Frontal cortex (tissue), 4 donors: ENCODE data around the gene PTH2. TPM values are rescaled to one million over a fixed set of nuclear protein-coding genes. Genes with fewer than 3 reads are reported as not detected.

Source experiments
- DNase-seq, 2 donors: peaks; one replicate each; pipeline ENCODE4 v3.0.0; 2012; ENCODE audit warnings: low spot score in 2 of 2
- FAIRE-seq: peaks from 2 replicates; lab custom pipeline; 2012; peaks lifted over from hg19 to GRCh38; lab: Jason Lieb, UNC
- total RNA-seq: library from RNA; depleted of rRNA; stranded (reverse); fragments of >200 nt; gene quantifications from one replicate; pipeline ENCODE4 v1.2.3, GENCODE V29; 2014
- donor health status: control.
- donor health status: control.
- donor health status: control.

The PTH2 gene
- total RNA-seq, 1 donor from 2014 or later, result not detected

DNA sequence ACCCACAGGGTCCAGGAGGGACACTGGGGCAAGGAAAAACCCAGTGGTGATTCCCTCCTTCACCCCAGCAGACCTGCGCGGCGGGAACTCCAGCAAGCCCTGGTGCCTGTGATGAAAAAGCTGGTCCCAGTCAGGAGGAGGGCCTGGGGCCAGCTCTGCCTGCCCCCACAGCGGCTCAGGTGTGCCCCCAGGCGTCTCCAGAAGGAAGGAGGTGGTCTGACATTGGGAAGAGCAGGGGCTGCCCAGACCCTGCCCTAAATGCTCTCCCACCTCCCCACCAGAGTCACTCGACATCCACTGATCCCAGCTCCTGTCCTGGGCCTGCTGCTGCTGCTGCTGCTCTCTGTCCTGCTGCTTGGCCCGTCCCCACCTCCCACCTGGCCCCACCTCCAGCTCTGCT lies 6.2 kb downstream of the PTH2 start:
- no peak for FAIRE-seq
- peak in 1 of 2 donors; percentile 10 for DNase-seq

DNA sequence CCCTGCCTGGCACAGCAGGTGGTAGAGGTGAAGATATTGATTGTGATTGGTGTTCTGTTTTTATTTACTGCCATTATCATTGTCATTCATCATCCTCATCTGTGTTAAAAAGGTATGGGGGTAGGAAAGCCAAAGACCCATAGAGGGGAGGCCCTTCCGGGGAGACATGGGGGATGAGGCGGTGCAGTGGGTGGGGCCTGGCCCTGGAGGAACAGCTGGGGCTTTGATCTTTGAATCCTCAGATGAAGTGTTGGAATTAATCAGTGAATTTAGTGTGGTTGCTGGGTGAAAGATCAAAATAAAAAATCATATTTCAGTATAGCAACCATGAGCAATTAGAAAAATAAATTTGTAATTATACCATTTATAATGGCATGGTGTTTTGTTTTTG lies 7.4 kb downstream of the PTH2 start:
- FAIRE-seq, result no peak
- DNase-seq, result no peak

DNA sequence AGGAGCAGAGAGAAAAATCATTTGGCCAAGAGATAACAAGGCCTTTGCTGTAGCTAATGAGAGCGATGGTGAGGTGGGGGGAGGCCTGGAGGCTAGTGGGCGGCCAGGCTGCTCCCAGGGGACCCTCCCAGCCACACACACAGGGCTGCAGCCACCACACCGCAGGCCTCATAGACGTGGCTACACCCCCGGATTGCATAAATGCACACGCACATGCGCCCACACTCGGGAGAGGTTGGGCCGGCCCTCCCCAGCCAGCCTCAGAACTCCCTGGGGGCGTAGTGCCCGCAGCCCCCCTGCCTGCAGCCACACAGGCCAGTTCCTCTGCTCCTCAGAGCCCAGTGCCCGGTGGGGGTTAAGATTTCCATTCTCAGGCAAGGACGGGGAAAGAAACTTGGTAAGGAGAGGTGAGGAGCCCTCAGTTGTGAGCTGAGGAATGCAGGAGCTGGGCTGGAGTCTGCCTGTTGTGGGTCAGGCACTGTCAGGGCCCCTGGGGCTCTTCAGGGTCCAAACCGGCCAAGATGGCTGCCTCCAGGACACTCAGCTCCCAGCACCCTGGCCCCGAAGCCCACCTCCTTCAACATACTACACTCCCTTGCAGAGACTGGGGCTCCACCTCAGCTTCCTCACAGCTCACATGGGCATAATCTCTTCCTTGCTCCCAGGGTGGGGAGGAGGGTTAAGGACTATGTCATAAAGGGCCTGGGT lies 8.0 kb downstream of the PTH2 start:
- FAIRE-seq, result no peak
- peak in 1 of 2 donors; percentile 20 for DNase-seq

GRCh38 chr19:49414256-49414655 lies 9.0 kb downstream of the PTH2 start:
- DNase-seq (peak in 1 of 2 donors; percentile 15), FAIRE-seq (no peak)

DNA sequence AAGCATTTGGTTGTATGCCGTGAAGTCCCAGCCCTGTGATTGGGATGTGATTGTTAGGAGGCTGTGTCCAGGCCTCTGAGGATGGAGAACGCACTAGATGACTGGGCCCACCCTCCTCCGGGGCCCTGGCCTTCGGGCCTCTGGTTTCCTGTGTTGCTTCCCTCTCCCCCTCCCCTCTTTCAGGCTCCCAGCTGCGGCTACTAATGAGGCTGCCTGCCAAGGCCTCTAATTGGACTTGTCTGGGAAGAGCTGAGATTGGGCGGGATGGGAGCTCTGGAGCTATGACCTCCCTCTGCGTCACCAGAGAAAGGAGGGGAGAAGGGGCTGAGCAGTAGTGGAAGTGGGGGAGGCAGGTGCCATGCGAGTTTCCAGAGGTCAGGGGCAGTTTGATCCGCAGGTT lies 9.9 kb downstream of the PTH2 start:
- DNase-seq, result peak in 1 of 2 donors; percentile 12

GRCh38 chr19:49411681-49412326 lies 11.4 kb downstream of the PTH2 start:
- DNase-seq, result no peak
- FAIRE-seq, result no peak

More for the DNA sequence above, 9.9 kb downstream of the PTH2 start:
- FAIRE-seq, result no peak

GRCh38 chr19:49409441-49410029 lies 13.7 kb downstream of the PTH2 start:
- FAIRE-seq (no peak), DNase-seq (no peak)

- no peak for DNase-seq
- FAIRE-seq, result no peak
Measured at GRCh38 chr19:49408816-49409440, 14.3 kb downstream of the PTH2 start.

- FAIRE-seq (no peak), DNase-seq (no peak)
Measured at GRCh38 chr19:49407482-49408015, 15.7 kb downstream of the PTH2 start.

DNA sequence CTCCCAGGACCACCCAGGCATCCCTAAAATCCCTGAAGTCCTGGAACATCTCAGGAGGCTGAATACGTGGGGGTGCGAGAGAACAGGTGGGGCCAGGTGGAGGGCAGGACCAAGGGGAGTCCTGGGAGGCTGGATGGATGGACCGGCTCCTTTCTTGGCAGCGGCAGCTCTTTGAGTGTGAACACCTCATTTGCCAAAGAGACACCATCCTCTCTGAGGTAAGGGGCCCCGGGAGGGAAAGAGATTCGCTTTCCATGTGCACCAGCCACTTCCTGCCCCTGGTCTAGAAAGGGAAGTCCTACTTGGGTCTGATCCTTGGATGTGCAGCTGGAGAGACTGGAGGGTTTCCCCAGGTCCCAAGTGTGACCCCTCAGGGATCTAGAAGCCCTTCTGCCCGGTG lies 16.2 kb downstream of the PTH2 start:
- DNase-seq, result no peak
- no peak for FAIRE-seq

GRCh38 chr19:49403404-49404187 lies 19.6 kb downstream of the PTH2 start:
- FAIRE-seq, result no peak
- no peak for DNase-seq

GRCh38 chr19:49400029-49400428 lies 23.2 kb downstream of the PTH2 start:
- FAIRE-seq (no peak), DNase-seq (no peak)

- DNase-seq (no peak), FAIRE-seq (no peak)
Measured at GRCh38 chr19:49398931-49399330, 24.3 kb downstream of the PTH2 start.

- FAIRE-seq (no peak), DNase-seq (no peak)
Measured at GRCh38 chr19:49398001-49398615, 25.1 kb downstream of the PTH2 start.

DNA sequence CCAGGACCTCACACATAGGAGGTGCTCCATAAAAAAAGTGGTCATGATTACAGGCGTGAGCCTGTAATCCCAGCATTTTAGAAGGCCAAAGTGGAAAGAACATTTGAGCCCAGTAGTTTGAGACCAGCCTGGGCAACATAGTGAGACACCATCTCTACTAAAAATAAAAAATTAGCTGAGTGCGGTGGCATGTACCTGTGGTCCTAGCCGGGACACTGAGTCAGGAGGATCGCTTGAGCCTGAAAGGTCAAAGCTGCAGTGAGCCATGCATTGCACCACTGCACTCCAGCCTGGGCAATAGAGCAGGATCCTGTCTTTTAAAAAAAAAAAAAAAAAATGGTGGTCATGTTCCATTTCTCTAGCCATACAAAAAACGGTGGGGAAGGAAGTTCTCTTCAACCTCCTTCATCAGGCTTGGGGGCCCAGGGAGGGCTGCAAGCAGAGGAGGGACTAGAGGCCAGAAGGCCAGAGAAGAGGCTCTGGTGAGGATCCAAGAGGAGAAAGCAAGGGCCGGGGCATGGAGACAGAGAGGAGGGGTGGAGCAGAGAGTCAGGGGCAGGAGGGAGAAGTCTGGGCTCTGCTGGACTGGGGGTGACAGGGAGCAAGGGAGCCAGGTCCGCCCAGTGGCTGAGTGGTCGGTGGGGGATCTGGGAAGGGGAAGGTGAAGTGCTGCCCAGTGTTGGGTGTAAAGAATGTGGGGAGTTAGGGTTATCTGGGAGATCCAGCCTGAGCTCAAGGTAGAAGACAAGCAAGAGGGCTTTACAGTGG lies 26.3 kb downstream of the PTH2 start:
- FAIRE-seq, result no peak
- no peak for DNase-seq

- FAIRE-seq (no peak), DNase-seq (no peak)
Measured at GRCh38 chr19:49395581-49396407, 27.4 kb downstream of the PTH2 start.

DNA sequence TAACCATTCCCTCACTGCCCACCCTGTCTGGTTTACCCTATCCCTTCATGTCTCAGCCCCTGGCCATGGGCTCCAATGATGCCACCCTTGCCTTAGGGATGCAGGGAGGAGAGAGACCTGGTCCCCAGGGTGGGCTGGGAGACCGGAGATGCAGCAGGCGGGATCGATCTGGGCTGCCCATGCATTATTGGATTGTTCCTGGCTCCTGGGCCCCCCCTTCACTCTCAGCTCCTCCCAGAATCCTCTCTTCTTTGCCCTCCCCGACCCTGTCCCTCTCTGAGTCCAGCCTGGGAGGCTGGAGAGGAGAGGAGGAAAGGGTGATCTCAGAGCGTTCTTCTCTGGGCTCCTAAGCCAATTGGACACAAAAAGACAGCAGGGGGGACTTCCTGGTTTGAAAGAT lies 29.4 kb downstream of the PTH2 start:
- DNase-seq (no peak), FAIRE-seq (no peak)
